Activated CD8-positive, alpha-beta T cell treated with anti-CD3 and anti-CD28 coated beads for 36 hours (primary cell): ENCODE measurements around the gene KAZN. TPM values are rescaled to one million over a fixed set of nuclear protein-coding genes. Genes with fewer than 3 reads are reported as not detected.

Source experiments
- ATAC-seq: fragments of 200-7000 bp; cut with Tn5 transposase; one replicate; pipeline ENCODE4 v1.10.0; 2021; ENCODE audit warnings: mild to moderate bottlenecking, moderate library complexity
- CTCF ChIA-PET: fragments of 350-600 bp; sonication (Branson Sonifier 250); formaldehyde crosslinking; loops from one replicate; lab custom pipeline; 2021; ENCODE audit warnings: antibody characterized with exemption; lab: Charles Lee
- POLR2A ChIA-PET: fragments of 350-600 bp; sonication (Branson Sonifier 250); formaldehyde crosslinking; loops from one replicate; lab custom pipeline; 2021; ENCODE audit warnings: antibody characterized with exemption; lab: Charles Lee
- DNase-seq: peaks from one replicate; pipeline ENCODE4 v3.0.0-alpha.2; 2020
- H3K27ac Mint-ChIP-seq: one replicate; pipeline ENCODE4 v1.8.0; 2021; ENCODE audit warnings: mild to moderate bottlenecking, mixed read lengths
- H3K27me3 Mint-ChIP-seq: one replicate; pipeline ENCODE4 v1.8.0; 2021; ENCODE audit warnings: mixed read lengths
- H3K36me3 Mint-ChIP-seq: one replicate; pipeline ENCODE4 v1.8.0; 2021; ENCODE audit warnings: low read depth, mixed read lengths
- H3K4me1 Mint-ChIP-seq: one replicate; pipeline ENCODE4 v1.8.0; 2021; ENCODE audit warnings: low read depth, mixed read lengths
- H3K4me3 Mint-ChIP-seq: one replicate; pipeline ENCODE4 v1.8.0; 2021; ENCODE audit warnings: mild to moderate bottlenecking, moderate library complexity, mixed read lengths
- H3K9me3 Mint-ChIP-seq: one replicate; pipeline ENCODE4 v1.8.0; 2021; ENCODE audit warnings: mixed read lengths
- CTCF ChIP-seq: fragments of 200-600 bp; IDR thresholded peaks from one replicate; pipeline ENCODE4 v1.8.0; 2022; ENCODE audit warnings: antibody characterized with exemption, mild to moderate bottlenecking
- intact Hi-C: fragments of 100-400 bp; cut with micrococcal nuclease; formaldehyde crosslinking; loops from one replicate; pipeline ENCODE4 v1.10.0; 2022
- total RNA-seq, 2 experiments: library from RNA; stranded (reverse); gene quantifications; one replicate each; pipeline ENCODE4 v1.2.3, GENCODE V29; 2021

Gene KAZN
- total RNA-seq, 2 experiments from 2014 or later, result 1.7 to 1.9 TPM

DNA sequence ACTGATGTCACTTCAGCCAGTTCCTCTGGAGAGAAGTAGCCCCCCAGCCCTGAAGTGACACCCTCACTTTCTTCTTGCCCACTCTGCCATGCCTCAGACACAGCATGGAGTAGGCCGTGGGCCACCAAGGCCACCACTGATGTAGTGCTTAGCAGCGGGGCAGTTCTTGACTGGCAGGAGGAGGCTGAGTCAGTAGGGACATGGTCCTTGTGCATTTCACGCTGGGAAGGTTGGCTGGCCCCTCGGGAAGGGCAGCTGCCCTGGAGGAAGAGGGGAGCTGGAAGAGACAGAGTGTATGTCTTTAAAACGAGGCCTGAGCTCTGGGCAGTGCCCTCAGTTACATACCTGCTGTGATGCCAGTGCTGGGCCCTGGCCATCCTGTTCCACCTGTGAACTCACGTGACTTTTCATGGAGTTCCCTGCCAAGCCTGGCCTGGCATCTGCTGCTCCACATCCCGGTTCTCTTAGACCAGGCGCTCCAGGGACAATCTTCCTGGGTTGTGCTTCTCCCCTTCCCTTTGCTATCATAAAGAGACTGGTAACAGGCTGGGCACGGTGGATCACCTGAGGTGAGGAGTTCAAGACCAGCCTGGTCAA, 396.5 kb downstream of the KAZN start:
- POLR2A ChIA-PET, result no interaction called here
- CTCF ChIA-PET, result no interaction called here
- Mint-ChIP-seq H3K4me3 (no peak overlapping the region), H3K27me3 (no peaks in the 10 kb centered on the region), H3K27ac (no peak overlapping the region), H3K36me3 (no peaks in the 10 kb centered on the region), H3K9me3 (no peaks in the 10 kb centered on the region), H3K4me1 (no peaks in the 10 kb centered on the region)
- TF ChIP-seq CTCF, result no peak
- intact Hi-C loops, result no loop called here
- DNase-seq (no peak), ATAC-seq (no peak)

- no peak for ATAC-seq
- CTCF ChIA-PET, result no interaction called here
Observed at GRCh38 chr1:14996133-14997050, 397.9 kb downstream of the KAZN start.

DNA sequence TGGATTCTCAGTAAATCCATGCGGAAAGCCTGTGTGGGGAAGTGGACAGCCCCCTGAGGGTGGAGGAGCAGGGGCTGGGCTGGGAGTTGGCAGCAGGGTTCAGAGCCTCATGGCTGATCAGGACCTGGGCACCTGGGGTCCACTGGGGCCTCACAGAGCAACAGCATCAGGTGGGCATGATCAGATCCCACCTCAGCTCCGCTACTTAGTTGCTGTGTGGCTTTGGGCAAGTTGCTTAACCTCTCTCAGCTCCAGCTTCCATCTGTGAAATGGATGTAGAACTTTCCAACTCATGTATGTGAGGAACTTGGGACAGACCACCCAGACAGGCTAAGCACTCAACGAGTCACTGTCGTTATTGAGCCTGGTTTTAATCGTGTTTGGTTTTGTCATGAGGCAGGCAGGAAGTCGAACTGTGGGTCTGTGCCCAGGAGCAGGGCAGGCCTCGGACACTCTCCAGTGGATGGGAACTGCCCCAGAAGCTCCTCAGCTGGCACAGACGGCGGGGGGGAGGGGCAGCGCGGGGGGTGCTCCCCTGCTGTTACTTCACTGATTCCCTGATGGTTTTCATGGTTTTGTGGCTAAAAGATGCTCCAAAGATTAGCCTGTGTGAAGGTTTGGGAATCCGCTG, 399.3 kb downstream of the KAZN start:
- ChIA-PET CTCF (interaction anchor here (1.1 kb wide), 1 partner anchor 30 kb away, joined by 3 read pairs; no protein-coding TSS in a partner anchor), POLR2A (no interaction called here)
- no peak overlapping the region for H3K27ac Mint-ChIP-seq
- H3K36me3 Mint-ChIP-seq, result no peaks in the 10 kb centered on the region
- intact Hi-C loops, result no loop called here
- no peak for DNase-seq
- H3K4me3 Mint-ChIP-seq, result no peak overlapping the region
- TF ChIP-seq CTCF, result no peak
- no peaks in the 10 kb centered on the region for H3K4me1 Mint-ChIP-seq
- no peak for ATAC-seq
- H3K9me3 Mint-ChIP-seq, result no peaks in the 10 kb centered on the region
- H3K27me3 Mint-ChIP-seq, result no peaks in the 10 kb centered on the region

More at GRCh38 chr1:14996133-14997050, 397.9 kb downstream of the KAZN start:
- POLR2A ChIA-PET, result no interaction called here
- Mint-ChIP-seq H3K4me1 (no peaks in the 10 kb centered on the region), H3K9me3 (no peaks in the 10 kb centered on the region), H3K27ac (no peak overlapping the region), H3K4me3 (no peak overlapping the region), H3K36me3 (no peaks in the 10 kb centered on the region), H3K27me3 (no peaks in the 10 kb centered on the region)
- no peak for TF ChIP-seq CTCF
- no peak for DNase-seq
- intact Hi-C loops, result no loop called here

- POLR2A ChIA-PET, result no interaction called here
- TF ChIP-seq CTCF, result no peak
- H3K27ac Mint-ChIP-seq, result no peak overlapping the region
Observed at GRCh38 chr1:14999441-14999840, 401.0 kb downstream of the KAZN start.

More at GRCh38 chr1:14999441-14999840, 401.0 kb downstream of the KAZN start:
- Mint-ChIP-seq H3K36me3 (no peaks in the 10 kb centered on the region), H3K4me1 (no peaks in the 10 kb centered on the region), H3K9me3 (no peaks in the 10 kb centered on the region), H3K4me3 (no peak overlapping the region), H3K27me3 (no peaks in the 10 kb centered on the region)
- intact Hi-C loops, result no loop called here
- DNase-seq (no peak), ATAC-seq (no peak)
- CTCF ChIA-PET, result no interaction called here
